ENCODE measurements around the gene KRTAP9-7.
"Not testable (repeated sequence)": the region's sequence is repeated elsewhere in the genome, so short reads cannot be mapped to it uniquely, and the experiment has no call there.

The KRTAP9-7 gene, protein sequence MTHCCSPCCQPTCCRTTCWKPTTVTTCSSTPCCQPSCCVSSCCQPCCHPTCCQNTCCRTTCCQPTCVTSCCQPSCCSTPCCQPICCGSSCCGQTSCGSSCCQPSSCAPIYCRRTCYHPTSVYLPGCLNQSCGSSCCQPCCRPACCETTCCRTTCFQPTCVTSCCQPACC

DNA sequence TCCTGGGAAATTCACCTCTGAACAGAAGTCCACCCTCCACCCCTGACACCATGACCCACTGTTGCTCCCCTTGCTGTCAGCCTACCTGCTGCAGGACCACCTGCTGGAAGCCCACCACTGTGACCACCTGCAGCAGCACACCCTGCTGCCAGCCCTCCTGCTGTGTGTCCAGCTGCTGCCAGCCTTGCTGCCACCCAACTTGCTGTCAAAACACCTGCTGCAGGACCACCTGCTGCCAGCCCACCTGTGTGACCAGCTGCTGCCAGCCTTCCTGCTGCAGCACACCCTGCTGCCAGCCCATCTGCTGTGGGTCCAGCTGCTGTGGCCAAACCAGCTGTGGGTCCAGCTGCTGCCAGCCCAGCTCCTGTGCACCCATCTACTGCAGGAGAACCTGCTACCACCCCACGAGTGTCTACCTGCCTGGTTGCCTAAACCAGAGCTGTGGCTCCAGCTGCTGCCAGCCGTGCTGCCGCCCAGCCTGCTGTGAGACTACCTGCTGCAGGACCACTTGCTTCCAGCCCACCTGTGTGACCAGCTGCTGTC lies at the start of gene KRTAP9-7:
KRTAP9-7 (plus strand) TSS at position 51 of the 543 bp plus-strand sequence; CDS start at position 51, 0 bp downstream.
- not testable (repeated sequence) for H3K9ac ChIP-seq (ENCODE audit: low read length in 5 of 5); H3K4me1 ChIP-seq (ENCODE audit: control insufficient read depth in 5 of 5, insufficient read depth in 5 of 5, low read length in 5 of 5); H3K27me3 ChIP-seq (ENCODE audit: control insufficient read depth in 5 of 5, insufficient read depth in 4 of 5, low read length in 5 of 5); H3K27ac ChIP-seq (ENCODE audit: low read depth, low read length); H3K36me3 ChIP-seq (ENCODE audit: control insufficient read depth in 5 of 5, insufficient read depth in 5 of 5, low read length in 5 of 5); H3K4me3 ChIP-seq (ENCODE audit: low read depth in 1 of 5, low read length in 5 of 5); H3K9me3 ChIP-seq (ENCODE audit: control insufficient read depth in 5 of 5, low read length in 5 of 5)

DNA sequence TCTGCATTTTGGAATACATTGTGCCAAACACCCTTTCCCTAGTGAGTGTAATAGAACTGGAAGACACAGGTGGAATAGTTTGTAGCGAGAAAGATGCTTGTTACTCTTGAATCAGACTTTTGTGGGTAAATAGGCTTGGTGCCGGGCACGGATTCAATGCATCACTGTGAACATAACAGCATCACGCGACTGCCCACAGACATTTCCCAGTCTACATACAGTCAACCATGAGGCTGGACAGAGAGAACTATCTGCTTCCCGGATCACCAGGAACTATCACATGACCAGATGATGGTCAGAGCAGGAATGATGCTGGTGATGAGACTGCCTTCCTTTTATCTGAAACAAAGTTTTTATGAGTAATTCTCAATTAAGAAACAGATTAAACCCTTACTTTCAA lies 49.4 kb upstream of the KRTAP9-7 start:
- H3K27me3 ChIP-seq (ENCODE audit: control insufficient read depth in 5 of 5, insufficient read depth in 4 of 5, low read length in 5 of 5): peaks cover 0 to 2% (median 0%) of the 10 kb centered on the region in 5 donors
- H3K36me3 ChIP-seq (ENCODE audit: control insufficient read depth in 5 of 5, insufficient read depth in 5 of 5, low read length in 5 of 5): no peaks in the 10 kb centered on the region
- no peak overlapping the region for H3K4me3 ChIP-seq (ENCODE audit: low read depth in 1 of 5, low read length in 5 of 5)
- H3K4me1 ChIP-seq (ENCODE audit: control insufficient read depth in 5 of 5, insufficient read depth in 5 of 5, low read length in 5 of 5): no peaks in the 10 kb centered on the region
- H3K27ac ChIP-seq (ENCODE audit: low read depth, low read length): no peak overlapping the region
- H3K9ac ChIP-seq (ENCODE audit: low read length in 5 of 5): no peak overlapping the region
- no peaks in the 10 kb centered on the region for H3K9me3 ChIP-seq (ENCODE audit: control insufficient read depth in 5 of 5, low read length in 5 of 5)

DNA sequence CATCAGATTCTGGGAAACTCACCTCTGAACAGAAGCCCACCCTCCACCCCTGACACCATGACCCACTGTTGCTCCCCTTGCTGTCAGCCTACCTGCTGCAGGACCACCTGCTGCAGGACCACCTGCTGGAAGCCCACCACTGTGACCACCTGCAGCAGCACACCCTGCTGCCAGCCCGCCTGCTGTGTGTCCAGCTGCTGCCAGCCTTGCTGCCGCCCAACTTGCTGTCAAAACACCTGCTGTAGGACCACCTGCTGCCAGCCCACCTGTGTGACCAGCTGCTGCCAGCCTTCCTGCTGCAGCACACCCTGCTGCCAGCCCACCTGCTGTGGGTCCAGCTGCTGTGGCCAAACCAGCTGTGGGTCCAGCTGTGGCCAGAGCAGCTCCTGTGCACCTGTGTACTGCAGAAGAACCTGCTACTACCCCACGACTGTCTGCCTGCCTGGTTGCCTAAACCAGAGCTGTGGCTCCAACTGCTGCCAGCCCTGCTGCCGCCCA lies 48.9 kb upstream of the KRTAP9-7 start, which contains the start of gene KRTAP9-2:
KRTAP9-2 (plus strand) TSS at position 51 of the 498 bp plus-strand sequence; CDS start at position 58, 7 bp downstream.
- H3K9me3 ChIP-seq (ENCODE audit: control insufficient read depth in 5 of 5, low read length in 5 of 5); H3K9ac ChIP-seq (ENCODE audit: low read length in 5 of 5); H3K4me3 ChIP-seq (ENCODE audit: low read depth in 1 of 5, low read length in 5 of 5); H3K27ac ChIP-seq (ENCODE audit: low read depth, low read length); H3K27me3 ChIP-seq (ENCODE audit: control insufficient read depth in 5 of 5, insufficient read depth in 4 of 5, low read length in 5 of 5); H3K36me3 ChIP-seq (ENCODE audit: control insufficient read depth in 5 of 5, insufficient read depth in 5 of 5, low read length in 5 of 5); H3K4me1 ChIP-seq (ENCODE audit: control insufficient read depth in 5 of 5, insufficient read depth in 5 of 5, low read length in 5 of 5): not testable (repeated sequence)

DNA sequence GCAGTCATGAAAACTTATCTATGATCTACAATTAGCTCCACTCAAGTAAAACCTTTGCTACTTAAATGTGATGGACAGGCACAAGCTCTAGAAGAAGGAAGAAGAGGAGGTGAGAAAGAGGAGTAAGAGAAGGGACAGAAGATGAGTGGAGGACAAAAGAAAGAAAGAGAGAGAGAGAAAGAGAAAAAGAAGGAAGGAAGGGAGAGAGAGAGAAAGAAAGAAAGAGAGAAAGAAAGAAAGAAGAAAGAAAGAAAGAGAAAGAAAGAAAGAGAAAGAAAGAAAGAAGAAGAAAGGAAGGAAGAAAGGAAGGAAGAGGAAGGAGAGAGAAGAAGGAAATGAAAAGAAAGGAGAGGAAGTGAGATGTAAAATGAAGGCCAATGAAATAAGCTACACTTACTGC lies 45.4 kb upstream of the KRTAP9-7 start:
- Histone ChIP-seq H3K4me1 (ENCODE audit: control insufficient read depth in 5 of 5, insufficient read depth in 5 of 5, low read length in 5 of 5) (no peaks in the 10 kb centered on the region), H3K4me3 (ENCODE audit: low read depth in 1 of 5, low read length in 5 of 5) (no peak overlapping the region), H3K36me3 (ENCODE audit: control insufficient read depth in 5 of 5, insufficient read depth in 5 of 5, low read length in 5 of 5) (no peaks in the 10 kb centered on the region), H3K27me3 (ENCODE audit: control insufficient read depth in 5 of 5, insufficient read depth in 4 of 5, low read length in 5 of 5) (peaks cover 0 to 5% (median 0%) of the 10 kb centered on the region in 5 donors), H3K27ac (ENCODE audit: low read depth, low read length) (no peak overlapping the region), H3K9ac (ENCODE audit: low read length in 5 of 5) (no peak overlapping the region), H3K9me3 (ENCODE audit: control insufficient read depth in 5 of 5, low read length in 5 of 5) (no peaks in the 10 kb centered on the region)

DNA sequence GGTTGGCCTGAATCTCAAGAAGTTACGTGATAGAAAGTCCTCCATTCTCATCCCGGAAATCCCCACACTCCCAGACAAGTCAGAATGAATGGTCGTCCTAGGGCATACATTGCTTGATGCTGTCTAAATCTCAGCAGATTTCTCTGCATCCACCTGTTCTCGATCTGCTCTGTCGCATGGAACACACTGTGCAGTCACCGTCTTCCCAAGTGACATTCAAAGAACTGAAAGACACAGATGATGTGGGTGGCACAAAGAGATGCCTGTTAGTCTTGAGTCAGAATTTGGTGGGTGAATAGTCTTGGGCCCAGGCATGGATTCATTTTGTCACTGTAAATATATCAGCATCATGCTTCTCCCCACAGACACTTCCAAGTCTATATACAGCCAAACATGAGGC lies 43.8 kb upstream of the KRTAP9-7 start:
- Histone ChIP-seq H3K9ac (ENCODE audit: low read length in 5 of 5) (no peak overlapping the region), H3K4me3 (ENCODE audit: low read depth in 1 of 5, low read length in 5 of 5) (no peak overlapping the region), H3K9me3 (ENCODE audit: control insufficient read depth in 5 of 5, low read length in 5 of 5) (no peaks in the 10 kb centered on the region), H3K36me3 (ENCODE audit: control insufficient read depth in 5 of 5, insufficient read depth in 5 of 5, low read length in 5 of 5) (no peaks in the 10 kb centered on the region), H3K4me1 (ENCODE audit: control insufficient read depth in 5 of 5, insufficient read depth in 5 of 5, low read length in 5 of 5) (no peaks in the 10 kb centered on the region), H3K27ac (ENCODE audit: low read depth, low read length) (no peak overlapping the region), H3K27me3 (ENCODE audit: control insufficient read depth in 5 of 5, insufficient read depth in 4 of 5, low read length in 5 of 5) (peaks cover 0 to 3% (median 0%) of the 10 kb centered on the region in 5 donors)

DNA sequence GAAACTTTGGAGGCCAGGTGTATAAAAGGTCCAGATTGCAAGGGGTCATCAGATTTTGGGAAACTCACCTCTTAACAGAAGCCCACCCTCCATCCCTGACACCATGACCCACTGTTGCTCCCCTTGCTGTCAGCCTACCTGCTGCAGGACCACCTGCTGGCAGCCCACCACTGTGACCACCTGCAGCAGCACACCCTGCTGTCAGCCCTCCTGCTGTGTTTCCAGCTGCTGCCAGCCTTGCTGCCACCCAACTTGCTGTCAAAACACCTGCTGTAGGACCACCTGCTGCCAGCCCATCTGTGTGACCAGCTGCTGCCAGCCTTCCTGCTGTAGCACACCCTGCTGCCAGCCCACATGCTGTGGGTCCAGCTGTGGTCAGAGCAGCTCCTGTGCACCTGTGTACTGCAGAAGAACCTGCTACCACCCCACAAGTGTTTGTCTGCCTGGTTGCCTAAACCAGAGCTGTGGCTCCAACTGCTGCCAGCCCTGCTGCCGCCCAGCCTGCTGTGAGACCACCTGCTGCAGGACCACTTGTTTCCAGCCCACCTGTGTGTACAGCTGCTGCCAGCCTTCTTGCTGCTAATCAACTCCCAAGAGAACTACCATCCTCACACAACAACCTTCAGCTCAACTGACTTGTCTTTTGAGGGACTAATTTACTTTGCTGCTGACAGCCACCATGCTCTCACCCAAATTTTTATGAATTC lies 42.9 kb upstream of the KRTAP9-7 start, which contains the start of gene KRTAP9-3:
KRTAP9-3 (plus strand) TSS at position 51 of the 707 bp plus-strand sequence; CDS start at position 104, 53 bp downstream.
- H3K27ac ChIP-seq (ENCODE audit: low read depth, low read length); H3K9me3 ChIP-seq (ENCODE audit: control insufficient read depth in 5 of 5, low read length in 5 of 5); H3K9ac ChIP-seq (ENCODE audit: low read length in 5 of 5); H3K4me1 ChIP-seq (ENCODE audit: control insufficient read depth in 5 of 5, insufficient read depth in 5 of 5, low read length in 5 of 5); H3K27me3 ChIP-seq (ENCODE audit: control insufficient read depth in 5 of 5, insufficient read depth in 4 of 5, low read length in 5 of 5); H3K4me3 ChIP-seq (ENCODE audit: low read depth in 1 of 5, low read length in 5 of 5); H3K36me3 ChIP-seq (ENCODE audit: control insufficient read depth in 5 of 5, insufficient read depth in 5 of 5, low read length in 5 of 5): not testable (repeated sequence)

DNA sequence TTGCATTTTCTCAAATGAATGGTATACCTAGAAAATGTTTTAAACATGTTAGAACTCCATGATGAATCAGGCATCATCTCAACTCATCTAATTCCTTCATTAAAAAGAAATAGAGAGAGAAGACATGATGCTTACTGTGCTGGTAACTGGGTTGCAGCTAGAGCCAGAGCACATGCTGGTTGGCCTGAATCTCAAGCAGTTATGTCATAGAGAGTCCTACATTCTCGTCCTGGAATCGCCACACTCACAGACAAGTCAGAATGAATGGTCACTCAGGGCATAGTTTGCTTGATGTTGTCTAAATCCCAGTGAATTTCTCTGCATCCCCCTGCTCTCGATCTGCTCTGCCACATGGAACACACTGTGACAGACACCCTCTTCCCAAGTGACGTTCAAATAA lies 38.4 kb upstream of the KRTAP9-7 start:
- H3K4me3 ChIP-seq (ENCODE audit: low read depth in 1 of 5, low read length in 5 of 5); H3K9me3 ChIP-seq (ENCODE audit: control insufficient read depth in 5 of 5, low read length in 5 of 5); H3K4me1 ChIP-seq (ENCODE audit: control insufficient read depth in 5 of 5, insufficient read depth in 5 of 5, low read length in 5 of 5): not testable (repeated sequence)

DNA sequence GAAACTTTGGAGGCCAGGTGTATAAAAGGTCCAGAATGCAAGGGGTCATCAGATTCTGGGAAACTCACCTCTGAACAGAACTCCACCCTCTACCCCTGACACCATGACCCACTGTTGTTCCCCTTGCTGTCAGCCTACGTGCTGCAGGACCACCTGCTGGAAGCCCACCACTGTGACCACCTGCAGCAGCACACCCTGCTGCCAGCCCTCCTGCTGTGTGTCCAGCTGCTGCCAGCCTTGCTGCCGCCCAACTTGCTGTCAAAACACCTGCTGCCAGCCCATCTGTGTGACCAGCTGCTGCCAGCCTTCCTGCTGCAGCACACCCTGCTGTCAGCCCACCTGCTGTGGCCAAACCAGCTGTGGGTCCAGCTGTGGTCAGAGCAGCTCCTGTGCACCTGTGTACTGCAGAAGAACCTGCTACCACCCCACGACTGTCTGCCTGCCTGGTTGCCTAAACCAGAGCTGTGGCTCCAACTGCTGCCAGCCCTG lies 37.5 kb upstream of the KRTAP9-7 start, which contains the start of gene KRTAP9-8:
KRTAP9-8 (plus strand) TSS at position 51 of the 489 bp plus-strand sequence; CDS start at position 104, 53 bp downstream.
- H3K36me3 ChIP-seq (ENCODE audit: control insufficient read depth in 5 of 5, insufficient read depth in 5 of 5, low read length in 5 of 5); H3K27me3 ChIP-seq (ENCODE audit: control insufficient read depth in 5 of 5, insufficient read depth in 4 of 5, low read length in 5 of 5); H3K9me3 ChIP-seq (ENCODE audit: control insufficient read depth in 5 of 5, low read length in 5 of 5); H3K4me3 ChIP-seq (ENCODE audit: low read depth in 1 of 5, low read length in 5 of 5); H3K27ac ChIP-seq (ENCODE audit: low read depth, low read length); H3K9ac ChIP-seq (ENCODE audit: low read length in 5 of 5); H3K4me1 ChIP-seq (ENCODE audit: control insufficient read depth in 5 of 5, insufficient read depth in 5 of 5, low read length in 5 of 5): not testable (repeated sequence)

More for the DNA sequence above, 38.4 kb upstream of the KRTAP9-7 start:
- H3K27ac ChIP-seq (ENCODE audit: low read depth, low read length); H3K36me3 ChIP-seq (ENCODE audit: control insufficient read depth in 5 of 5, insufficient read depth in 5 of 5, low read length in 5 of 5); H3K27me3 ChIP-seq (ENCODE audit: control insufficient read depth in 5 of 5, insufficient read depth in 4 of 5, low read length in 5 of 5); H3K9ac ChIP-seq (ENCODE audit: low read length in 5 of 5): not testable (repeated sequence)

DNA sequence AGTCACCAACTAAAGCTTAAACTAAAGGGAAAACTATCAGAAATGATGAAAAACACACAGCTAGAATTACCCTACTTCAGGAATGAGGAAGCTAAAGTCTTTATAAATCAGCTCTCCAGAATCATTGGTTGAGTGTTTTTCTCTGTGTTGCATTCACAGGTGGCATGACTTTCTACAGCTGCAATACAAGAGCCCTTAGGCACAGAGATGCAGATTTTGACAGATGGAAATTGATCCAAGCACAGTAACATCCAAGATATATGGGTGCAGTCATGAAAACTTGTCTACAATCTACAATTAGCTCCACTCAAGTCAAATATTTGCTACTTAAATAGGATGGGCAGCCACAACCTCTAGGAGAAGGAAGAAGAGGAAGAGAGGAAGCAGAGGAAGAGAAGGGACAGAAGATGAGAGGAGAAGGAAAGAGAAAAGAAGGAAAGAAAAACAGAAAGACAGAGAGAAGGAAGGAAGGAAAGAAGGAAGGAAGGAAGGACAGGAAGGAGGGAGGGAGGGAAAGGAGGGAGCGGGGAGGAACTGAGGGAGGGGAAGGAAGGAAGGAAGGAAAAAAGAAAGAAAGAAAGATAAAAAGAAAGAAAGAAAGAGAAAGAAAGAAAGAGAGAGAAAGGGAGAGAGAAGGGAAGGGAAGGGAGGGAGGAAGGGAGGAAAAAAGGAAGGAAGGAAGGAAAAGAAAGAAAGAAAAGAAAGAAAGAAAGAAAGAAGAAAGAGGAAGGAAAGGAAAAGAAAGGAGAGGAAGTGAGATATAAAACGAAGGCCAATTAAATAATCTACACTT lies 28.3 kb upstream of the KRTAP9-7 start:
- H3K4me1 ChIP-seq (ENCODE audit: control insufficient read depth in 5 of 5, insufficient read depth in 5 of 5, low read length in 5 of 5); H3K9me3 ChIP-seq (ENCODE audit: control insufficient read depth in 5 of 5, low read length in 5 of 5); H3K27ac ChIP-seq (ENCODE audit: low read depth, low read length); H3K4me3 ChIP-seq (ENCODE audit: low read depth in 1 of 5, low read length in 5 of 5); H3K9ac ChIP-seq (ENCODE audit: low read length in 5 of 5); H3K36me3 ChIP-seq (ENCODE audit: control insufficient read depth in 5 of 5, insufficient read depth in 5 of 5, low read length in 5 of 5); H3K27me3 ChIP-seq (ENCODE audit: control insufficient read depth in 5 of 5, insufficient read depth in 4 of 5, low read length in 5 of 5): not testable (repeated sequence)
